ENCODE results near the gene ETV6.

Gene ETV6

DNA sequence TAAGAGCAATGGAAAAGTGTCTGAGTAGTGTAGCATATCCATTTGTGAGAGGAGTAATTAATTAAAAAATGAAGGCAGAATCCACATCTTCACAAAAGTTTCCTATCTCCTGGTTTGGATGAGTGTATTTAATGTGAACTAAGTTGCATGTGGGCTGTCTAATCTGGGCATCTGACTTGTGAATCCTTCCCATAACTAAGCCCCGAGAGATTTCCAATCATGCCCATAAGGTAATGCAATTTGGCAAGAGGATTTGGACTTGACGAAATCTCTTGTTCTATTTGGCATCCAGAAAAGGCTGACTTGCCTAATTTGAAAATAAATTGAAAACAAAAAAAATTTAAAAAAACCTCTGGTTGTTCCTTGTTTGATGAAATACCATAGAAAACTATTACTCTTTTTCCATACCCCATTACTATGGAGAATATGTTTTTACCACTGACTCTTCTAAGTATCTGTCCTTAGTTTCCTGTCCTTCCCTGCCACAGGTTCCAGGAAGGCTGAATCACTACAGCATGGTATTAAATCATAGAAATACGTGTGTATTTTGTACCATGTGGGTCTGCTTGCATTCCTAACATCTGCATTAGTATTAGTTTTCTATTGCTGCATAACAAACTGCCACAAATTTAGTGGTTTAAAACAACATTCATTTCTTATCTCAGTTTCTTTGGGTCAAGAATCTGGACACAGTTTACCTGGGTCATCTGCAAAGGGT is 48.4 kb downstream of the ETV6 start:
- DNase-seq: peak; percentile 76

GRCh38 chr12:11698729-11699128 is 49.3 kb downstream of the ETV6 start:
- DNase-seq: no peak

GRCh38 chr12:11701433-11701832 is 52.0 kb downstream of the ETV6 start:
- no peak for DNase-seq

GRCh38 chr12:11702959-11703358 is 53.5 kb downstream of the ETV6 start:
- DNase-seq: no peak

GRCh38 chr12:11703378-11703777 is 53.9 kb downstream of the ETV6 start:
- no peak for DNase-seq

GRCh38 chr12:11704089-11704488 is 54.6 kb downstream of the ETV6 start:
- DNase-seq: no peak

GRCh38 chr12:11705010-11705409 is 55.5 kb downstream of the ETV6 start:
- peak; percentile 84 for DNase-seq

DNA sequence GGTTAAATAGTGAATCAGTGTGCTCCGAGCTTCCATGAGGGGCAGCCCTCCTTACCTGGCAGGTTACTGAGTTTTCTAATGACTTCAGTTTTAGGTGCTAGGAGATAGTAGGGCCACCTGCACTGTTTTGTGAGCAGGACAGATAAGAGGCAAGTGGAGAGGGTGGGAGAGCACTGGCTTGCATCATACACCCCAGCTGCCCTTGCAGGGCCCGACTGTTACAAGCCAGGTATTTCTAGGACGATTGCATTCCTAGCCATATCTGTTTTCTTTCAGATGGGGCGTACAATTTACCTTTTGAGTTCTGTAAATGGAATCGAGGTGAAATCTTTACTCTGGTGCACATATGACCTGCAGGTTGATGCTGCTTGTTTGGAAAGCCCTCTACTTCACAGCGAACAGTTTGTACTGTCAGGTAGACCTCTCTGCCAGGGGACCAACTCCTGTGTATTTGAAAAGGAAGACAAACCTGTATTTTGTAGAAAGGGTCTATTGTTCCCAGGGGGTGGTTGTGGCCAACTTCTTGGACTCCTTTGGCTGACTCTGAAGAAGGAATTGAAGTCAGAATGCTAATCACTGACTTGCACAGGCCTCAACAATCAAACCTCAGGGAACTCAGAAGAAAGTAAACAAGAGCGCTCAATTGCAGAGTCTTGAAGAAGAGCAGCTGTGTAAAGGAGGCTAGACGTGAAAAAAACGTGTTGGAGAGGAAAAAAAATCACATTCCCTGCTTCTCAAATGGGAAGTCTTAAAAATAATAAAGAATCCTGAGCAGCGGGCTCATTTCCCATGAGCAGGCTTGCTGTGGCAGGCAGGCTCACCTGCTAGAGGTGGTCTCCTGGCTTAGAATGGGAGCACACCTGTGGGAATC is 57.3 kb downstream of the ETV6 start:
- DNase-seq: no peak

- DNase-seq: no peak
Measured at GRCh38 chr12:11707535-11707934, 58.1 kb downstream of the ETV6 start.

- no peak for DNase-seq
Measured at GRCh38 chr12:11709513-11709912, 60.0 kb downstream of the ETV6 start.

DNA sequence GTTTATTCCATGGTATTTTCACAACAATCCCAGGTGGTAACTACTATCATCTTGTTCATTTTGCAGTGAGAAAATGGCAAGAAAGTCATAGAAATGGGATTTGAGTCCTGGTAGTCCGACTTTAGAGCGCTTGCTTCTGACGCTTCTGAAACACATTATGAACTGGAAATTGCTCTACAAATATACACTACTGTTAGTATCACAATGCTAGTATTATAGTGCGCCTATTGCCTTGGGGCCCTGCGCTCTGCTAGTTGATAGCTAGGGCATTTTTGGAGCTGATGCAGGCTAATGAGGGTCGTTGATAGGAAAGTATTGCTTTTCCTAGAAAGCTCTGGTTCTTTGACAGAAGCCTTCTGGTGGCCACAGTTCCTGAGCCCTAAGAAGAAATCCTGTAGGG is 61.0 kb downstream of the ETV6 start:
- no peak for DNase-seq

DNA sequence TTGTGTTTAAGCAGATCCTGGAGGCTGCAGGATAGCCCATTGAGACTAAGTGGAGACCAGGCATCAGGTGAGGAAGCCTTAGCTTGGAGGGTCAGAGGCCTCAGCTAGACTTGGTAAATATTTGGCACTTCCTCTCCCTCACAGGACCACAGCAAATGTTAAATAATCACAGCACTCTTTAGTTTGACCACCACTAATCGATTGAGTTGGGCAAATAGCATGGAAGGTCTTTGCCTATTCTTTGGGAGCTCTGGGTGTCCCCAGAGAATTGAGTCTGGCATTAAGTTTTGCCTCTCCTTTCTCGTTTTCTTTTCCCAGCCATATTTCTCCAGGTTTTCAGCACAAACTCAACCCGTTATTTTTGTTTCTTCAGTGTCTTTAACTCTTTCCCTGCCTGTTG is 61.4 kb downstream of the ETV6 start:
- DNase-seq: no peak

DNA sequence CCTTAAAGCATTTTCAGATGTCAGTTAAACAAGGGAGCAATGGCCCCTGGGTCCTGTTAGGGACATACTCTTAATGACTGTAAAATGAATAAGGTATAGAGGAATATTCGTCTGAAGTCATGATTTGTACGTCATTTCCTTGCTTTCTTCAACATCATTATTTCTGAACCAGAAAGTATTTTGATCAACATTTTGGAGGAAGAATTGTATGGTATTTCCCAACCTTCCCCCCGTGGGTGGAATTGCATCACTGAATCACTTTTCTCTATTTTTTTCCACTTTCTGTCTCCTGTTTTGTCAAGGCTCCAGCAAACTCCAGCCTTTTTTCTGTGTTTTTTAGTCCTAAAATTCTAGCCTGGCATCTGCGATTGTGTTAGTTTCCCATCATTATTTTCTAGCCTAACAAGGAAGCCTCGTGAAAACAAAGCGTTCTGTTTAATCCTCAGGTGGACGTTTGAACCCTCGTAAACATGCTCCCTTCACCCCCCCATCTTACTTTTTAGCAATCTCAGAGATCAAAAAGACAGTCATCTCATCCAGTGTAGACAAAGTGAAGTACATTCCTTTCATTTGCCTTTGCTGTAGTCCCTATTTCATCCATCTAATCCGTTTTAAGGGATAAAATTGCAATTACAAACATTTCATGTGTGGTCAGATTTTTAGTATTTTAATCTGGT is 62.3 kb downstream of the ETV6 start:
- DNase-seq: peak; percentile 15

DNA sequence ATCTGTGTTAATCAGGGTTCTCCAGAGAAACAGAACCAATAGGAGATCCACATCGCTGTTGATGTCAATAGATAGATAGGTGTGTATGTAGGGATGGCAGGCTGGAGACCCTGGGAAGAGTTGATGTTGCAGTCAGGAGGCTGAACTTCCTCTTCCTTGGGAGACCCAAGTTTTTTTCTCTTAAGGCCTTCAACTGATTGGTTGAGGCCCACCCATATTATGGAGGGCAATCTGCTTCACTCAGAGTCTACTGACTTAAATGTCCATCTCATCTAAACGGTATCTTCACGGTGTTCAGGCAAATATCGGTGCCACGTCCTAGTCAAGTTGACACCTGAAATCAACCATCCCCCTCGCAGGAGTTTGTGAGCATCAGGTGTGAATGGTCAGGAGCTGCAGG is 63.0 kb downstream of the ETV6 start:
- DNase-seq: no peak

- no peak for DNase-seq
Measured at GRCh38 chr12:11713202-11713601, 63.7 kb downstream of the ETV6 start.

DNA sequence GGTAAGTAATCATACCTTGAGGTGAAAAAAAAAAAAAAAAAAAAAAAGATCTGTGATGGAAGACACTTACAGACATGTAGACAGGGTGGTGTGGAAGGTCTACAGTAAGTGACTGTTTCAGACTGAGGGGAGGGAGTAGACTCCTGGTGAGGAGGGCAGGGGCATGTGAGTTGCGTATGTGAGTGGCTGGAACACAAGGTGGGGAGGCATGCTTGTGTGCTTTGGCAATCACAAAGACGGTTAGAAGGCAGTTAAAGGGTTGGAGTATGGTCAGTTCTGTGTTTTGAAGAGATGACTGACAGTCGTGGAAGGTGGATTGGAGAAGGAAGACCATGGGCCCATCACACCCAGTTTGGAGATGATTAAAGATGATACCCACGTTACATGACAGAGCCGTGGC is 65.2 kb downstream of the ETV6 start:
- DNase-seq: no peak

GRCh38 chr12:11715621-11716020 is 66.1 kb downstream of the ETV6 start:
- DNase-seq: no peak

DNA sequence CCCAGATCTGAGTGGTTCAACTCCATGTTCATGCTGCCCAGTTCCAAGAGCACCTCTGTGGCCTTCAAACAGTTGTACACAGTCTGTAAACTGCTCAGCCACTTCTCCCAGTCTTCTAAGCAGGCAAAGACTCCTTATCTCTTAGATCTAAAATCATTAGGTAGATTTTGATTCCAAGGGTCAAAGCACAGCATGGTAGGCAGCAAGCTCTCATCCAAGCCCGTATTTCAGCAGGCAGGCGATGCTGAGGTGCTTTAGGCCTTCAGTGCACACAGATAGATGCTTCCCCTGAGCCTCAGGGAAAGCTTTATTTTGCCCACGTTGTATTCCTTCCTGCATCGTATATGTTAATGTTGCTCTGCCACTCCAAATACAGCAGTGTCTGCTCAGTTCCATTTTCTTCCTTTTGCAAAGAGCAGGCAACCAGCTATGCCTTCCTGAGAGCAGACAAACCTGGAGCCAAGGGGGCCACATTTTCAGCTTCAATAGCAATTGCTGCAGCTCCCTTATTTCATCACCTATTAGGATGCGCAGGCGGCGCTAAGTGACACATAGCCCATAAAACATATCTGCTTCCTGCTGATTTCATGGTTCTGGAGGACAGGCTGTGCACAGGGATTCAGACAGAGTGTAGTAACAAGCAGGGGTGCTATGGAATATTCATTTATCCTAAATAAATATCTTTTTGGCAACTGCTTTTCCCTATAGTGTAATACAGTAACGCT is 67.5 kb downstream of the ETV6 start:
- peak; percentile 67 for DNase-seq

- peak; percentile 40 for DNase-seq
Measured at GRCh38 chr12:11717519-11717961, 68.1 kb downstream of the ETV6 start.

DNA sequence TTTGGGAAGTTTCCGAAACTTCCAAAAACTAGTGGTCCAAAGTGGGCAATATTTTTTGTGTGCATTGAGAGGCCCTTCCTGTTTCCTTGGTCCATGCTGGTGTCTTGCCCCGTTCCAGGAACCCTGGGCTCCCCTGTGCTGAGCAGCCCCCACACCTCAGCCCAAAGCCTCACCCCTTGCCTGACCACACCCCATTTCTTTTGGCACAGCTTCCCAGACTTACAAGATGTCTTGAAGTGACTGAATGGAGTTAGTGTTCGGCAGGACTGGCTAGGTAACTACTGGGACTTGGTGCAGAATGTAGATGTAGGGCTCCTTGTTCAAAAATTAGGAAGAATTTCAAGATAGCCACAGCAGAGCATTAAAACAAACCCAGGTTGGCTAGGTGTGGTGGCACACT is 68.6 kb downstream of the ETV6 start:
- no peak for DNase-seq

DNA sequence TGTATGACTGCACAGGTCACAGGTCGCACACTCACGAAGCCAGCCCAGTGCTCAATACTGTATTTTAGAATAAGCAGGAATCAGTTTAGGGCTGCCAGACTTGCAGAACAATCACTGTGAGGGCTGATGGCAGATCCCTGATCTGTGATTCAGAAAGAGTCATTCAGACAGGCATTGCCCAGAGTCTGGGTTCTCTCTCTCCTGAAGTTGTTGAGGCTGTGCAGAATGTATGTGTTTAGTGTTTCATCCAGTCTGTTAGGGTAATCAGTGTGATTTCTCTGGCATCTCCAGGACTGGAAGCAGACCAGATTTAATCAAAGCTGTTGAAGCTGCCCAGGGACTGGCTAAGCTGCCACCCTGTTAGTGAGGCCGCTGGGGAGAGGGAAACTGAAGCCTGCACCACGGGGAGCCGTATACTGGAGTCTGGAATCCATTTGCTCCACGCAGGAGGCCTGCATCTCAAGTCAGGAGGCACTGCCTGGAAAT is 69.3 kb downstream of the ETV6 start:
- DNase-seq: peak; percentile 74

GRCh38 chr12:11719678-11720099 is 70.2 kb downstream of the ETV6 start:
- peak; percentile 99 for DNase-seq

GRCh38 chr12:11722071-11722470 is 72.6 kb downstream of the ETV6 start:
- no peak for DNase-seq
